HG02623 (cell line): ENCODE results near the gene SIK2.

Source experiments
- ATAC-seq: cut with Tn5 transposase; IDR thresholded peaks from one replicate; pipeline ENCODE4 v1.9.1; 2021; ENCODE audit warnings: moderate library complexity; ENCODE audit not compliant: unreplicated experiment

The SIK2 gene

DNA sequence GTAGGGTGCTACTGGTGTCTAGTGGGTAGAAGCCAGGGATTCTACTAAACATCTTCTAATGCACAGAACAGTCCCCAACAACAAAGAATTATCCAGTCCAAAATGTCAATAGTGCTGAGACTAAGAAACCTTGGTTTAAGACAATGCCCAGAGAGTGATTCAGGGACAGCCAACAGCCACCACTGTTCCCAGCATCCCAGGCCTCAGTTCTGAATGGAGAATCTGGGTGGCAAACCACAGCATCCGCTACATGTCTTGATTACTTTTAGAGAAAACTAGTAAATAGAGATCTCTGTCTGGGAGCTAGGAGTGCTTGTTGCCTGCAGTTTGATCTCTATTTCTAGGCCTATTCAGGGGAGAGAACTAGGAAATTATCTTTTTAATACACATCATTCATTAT is 20.9 kb upstream of the SIK2 start:
- ATAC-seq = no peak

- ATAC-seq = no peak
Observed at GRCh38 chr11:111582163-111582562, 20.1 kb upstream of the SIK2 start.

GRCh38 chr11:111582881-111583280 is 19.4 kb upstream of the SIK2 start:
- no peak for ATAC-seq

GRCh38 chr11:111585371-111585770 is 16.9 kb upstream of the SIK2 start:
- ATAC-seq = no peak

DNA sequence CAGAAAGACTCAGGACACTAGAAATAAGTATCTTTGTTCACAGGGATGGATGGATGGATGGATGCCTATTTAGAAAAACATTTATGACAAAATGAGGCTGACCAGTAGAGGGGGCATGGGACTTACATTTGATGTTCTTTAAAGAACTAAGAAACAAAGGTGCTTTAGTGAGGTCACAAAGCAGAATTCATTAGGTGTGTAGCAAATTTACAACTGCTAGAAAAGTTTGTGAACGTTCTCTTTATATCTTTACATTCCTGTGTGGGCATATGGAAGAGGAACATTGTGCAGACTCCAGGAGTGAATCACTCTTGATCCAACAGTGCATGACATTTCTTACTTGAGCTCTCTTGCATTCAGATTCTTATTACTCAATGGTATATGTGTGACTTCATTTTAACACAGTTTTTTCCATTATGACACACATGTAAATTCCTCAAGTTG is 15.8 kb upstream of the SIK2 start:
- no peak for ATAC-seq

DNA sequence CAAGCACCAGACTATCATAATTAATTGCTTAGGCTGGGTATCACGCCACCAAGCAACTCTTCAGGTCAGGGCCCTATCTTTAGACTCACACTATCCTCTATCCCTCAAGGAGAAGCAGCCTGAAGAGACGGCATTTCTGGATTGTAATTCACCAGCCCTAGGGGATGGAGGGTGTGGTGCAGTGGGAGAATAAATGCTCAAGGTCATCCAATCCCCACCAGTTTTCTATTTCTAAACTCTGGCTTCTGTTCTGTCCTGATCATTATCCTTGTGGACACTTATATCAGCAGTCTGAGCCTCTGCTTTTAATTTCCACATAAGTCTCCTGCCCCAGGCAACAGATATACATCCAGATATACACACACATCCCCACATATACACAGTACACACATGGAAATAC is 13.1 kb upstream of the SIK2 start:
- no peak for ATAC-seq

DNA sequence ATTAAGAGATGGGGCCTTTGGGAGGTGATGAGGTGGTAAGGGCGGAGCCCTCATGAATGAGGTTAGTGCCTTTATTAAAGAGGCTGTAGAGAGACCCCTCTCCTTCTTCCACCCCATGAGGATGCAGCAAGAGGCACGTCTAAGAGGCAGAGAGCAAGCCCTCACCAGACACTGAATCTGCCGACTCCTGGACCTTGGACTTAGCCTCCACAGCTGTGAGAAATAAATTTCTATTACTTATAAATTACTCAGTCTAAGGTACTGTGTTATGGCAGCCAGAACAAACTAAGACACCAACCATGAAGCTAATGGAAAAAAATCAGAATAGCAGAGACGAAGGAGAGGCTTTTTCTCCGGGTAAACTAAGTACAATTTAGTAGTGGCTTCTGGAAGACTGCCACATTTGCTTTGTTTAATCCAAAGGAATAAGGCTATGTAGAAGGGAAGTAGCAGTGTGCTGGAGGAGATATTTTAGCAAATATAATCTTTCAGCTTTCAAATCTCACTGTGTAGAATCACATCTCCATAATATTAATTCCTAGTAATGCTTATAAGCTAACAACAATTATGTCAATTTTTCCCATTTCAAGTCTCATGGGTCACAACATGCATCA is 12.3 kb upstream of the SIK2 start:
- no peak for ATAC-seq

- no peak for ATAC-seq
Observed at GRCh38 chr11:111591187-111591960, 10.9 kb upstream of the SIK2 start.

GRCh38 chr11:111592491-111592890 is 9.8 kb upstream of the SIK2 start:
- ATAC-seq = no peak

- ATAC-seq = no peak
Observed at GRCh38 chr11:111596319-111596718, 5.9 kb upstream of the SIK2 start.

GRCh38 chr11:111598148-111598547 is 4.1 kb upstream of the SIK2 start:
- ATAC-seq = no peak

DNA sequence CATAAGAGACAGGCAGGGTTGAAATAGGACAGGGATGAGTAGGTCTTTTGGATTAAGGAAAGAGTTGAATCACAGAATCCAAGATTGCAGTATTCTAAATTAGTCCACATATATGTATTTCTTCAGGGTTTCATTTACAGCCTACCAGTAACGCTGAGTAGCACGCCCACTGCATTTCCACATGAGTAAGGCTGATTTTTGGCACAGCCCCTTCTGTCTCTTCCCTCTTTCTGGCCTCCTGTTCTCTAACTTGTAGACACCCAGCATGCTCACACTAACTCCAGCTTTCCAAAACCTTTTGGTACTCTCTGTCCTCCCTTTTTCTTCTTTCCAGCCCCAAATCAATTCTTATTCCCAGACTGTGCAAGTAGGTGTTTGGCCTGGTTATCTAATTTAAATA is 3.7 kb upstream of the SIK2 start:
- ATAC-seq = no peak

DNA sequence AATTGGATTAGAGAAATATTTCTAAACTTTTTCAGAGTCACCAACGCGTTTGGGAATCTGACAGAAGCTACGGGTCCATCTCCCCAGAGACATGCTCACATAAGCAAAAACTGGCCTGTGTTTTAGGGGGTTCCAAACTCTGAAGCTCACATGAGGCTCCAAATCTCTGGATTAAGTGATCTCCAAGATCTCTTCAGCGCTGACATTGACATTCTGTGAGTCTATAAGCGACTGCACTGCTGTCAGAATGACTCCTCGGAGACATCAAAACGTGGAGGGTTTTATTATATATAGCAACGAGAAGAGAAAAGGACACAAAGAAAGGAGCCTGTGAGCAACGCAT is 642 bp upstream of the SIK2 start:
- no peak for ATAC-seq

DNA sequence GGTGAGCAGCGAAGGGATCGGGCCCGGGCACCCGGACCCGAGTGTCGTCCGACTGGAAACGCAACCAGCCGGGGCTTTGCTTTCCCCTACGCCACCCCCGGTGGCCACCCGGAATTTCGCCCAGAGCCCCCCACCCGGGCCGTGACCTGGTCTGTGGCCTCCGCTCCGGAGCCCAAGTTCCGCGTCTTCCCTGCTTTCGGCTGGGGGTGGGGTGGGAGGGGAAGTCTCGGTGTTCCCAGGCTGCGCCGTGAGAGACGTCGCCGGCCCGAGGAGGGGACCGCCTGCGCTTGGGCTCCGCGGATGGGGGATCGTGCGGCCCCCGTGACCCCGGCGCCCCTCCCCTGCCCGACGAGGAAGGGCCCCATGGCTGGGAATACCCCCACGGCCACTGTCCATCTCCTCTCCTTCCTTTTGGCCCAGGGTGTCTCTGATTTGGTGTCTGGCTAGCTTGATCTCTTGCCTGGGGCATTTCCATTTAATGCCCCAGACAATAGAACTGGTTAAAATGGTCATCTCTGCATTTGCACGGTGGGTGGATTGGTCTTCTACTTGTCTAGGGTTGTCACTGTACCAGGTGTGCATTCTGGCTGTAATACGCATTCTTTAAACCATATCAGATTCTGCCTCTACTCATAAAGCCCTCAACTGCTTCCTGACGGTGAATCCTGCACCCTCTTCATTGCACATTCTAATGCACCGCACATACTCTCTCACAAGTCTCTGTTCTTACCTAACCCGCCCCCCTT is 789 bp downstream of the SIK2 start:
- ATAC-seq = no peak

GRCh38 chr11:111603611-111604130 is 1.4 kb downstream of the SIK2 start:
- no peak for ATAC-seq

DNA sequence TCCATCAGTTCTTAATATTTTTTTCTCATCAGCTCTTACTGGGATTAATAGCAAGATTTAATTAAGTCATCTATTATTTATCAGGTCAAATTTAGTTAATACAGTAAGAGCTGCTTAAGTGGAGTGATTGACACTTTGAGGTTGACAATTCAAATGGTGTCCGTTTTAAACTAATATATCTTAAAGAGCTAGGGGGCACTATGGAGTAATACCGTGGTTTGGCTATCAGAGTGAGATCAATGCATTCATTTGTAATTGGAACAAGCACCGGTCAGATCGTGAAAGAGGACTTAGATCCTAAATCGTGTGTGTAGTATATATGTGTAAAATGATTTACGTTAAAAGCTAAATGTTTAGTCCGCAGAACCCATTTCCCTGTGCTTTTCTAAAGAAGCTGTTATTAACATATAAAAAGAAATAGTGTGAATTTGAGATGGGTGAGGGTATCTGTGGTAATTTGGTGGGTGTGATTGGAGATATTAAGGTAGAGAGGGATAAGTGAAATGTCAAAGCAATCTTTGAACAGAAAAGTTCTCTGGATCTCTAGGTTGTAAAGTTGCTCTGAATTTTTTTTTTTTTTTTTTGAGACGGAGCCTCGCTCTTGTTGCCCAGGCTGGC is 2.3 kb downstream of the SIK2 start:
- ATAC-seq = no peak

GRCh38 chr11:111605681-111606080 is 3.4 kb downstream of the SIK2 start:
- ATAC-seq = no peak

- ATAC-seq = no peak
Observed at GRCh38 chr11:111606986-111607385, 4.7 kb downstream of the SIK2 start.

- ATAC-seq = no peak
Observed at GRCh38 chr11:111607751-111608150, 5.5 kb downstream of the SIK2 start.

- no peak for ATAC-seq
Observed at GRCh38 chr11:111612224-111612623, 10.0 kb downstream of the SIK2 start.

- ATAC-seq = no peak
Observed at GRCh38 chr11:111617286-111617685, 15.0 kb downstream of the SIK2 start.
